Measurements from ENCODE around the gene BACH2.

The BACH2 gene

GRCh38 chr6:90087106-90087833 is 209.4 kb downstream of the BACH2 start:
- TF ChIP-seq CTCF (IDR thresholded peaks at IDR 0.05; ENCODE audit: low read depth, low read length), result no peak
- DNase-seq (ENCODE audit: low read depth, low spot score), result no peak
- H3K4me3 ChIP-seq (ENCODE audit: low read depth, low read length), result no peak overlapping the region
- in situ Hi-C loops (cut with HindIII; ENCODE audit: low sequenced_read_pairs), result no loop called here

- H3K4me3 ChIP-seq (ENCODE audit: low read depth, low read length), result no peak overlapping the region
- TF ChIP-seq CTCF (IDR thresholded peaks at IDR 0.05; ENCODE audit: low read depth, low read length), result no peak
- in situ Hi-C loops (cut with HindIII; ENCODE audit: low sequenced_read_pairs), result no loop called here
- no peak for DNase-seq (ENCODE audit: low read depth, low spot score)
Observed at GRCh38 chr6:90086517-90086916, 210.1 kb downstream of the BACH2 start.

GRCh38 chr6:90083891-90084290 is 212.8 kb downstream of the BACH2 start:
- no peak for DNase-seq (ENCODE audit: low read depth, low spot score)
- in situ Hi-C loops (cut with HindIII; ENCODE audit: low sequenced_read_pairs), result no loop called here
- no peak overlapping the region for H3K4me3 ChIP-seq (ENCODE audit: low read depth, low read length)
- TF ChIP-seq CTCF (IDR thresholded peaks at IDR 0.05; ENCODE audit: low read depth, low read length), result no peak

GRCh38 chr6:90082847-90083246 is 213.8 kb downstream of the BACH2 start:
- in situ Hi-C loops (cut with HindIII; ENCODE audit: low sequenced_read_pairs), result no loop called here
- H3K4me3 ChIP-seq (ENCODE audit: low read depth, low read length), result no peak overlapping the region
- no peak for DNase-seq (ENCODE audit: low read depth, low spot score)
- TF ChIP-seq CTCF (IDR thresholded peaks at IDR 0.05; ENCODE audit: low read depth, low read length), result no peak

GRCh38 chr6:90080876-90081481 is 215.7 kb downstream of the BACH2 start:
- DNase-seq (ENCODE audit: low read depth, low spot score), result no peak
- no peak overlapping the region for H3K4me3 ChIP-seq (ENCODE audit: low read depth, low read length)
- no peak for TF ChIP-seq CTCF (IDR thresholded peaks at IDR 0.05; ENCODE audit: low read depth, low read length)
- in situ Hi-C loops (cut with HindIII; ENCODE audit: low sequenced_read_pairs), result no loop called here

GRCh38 chr6:90079560-90080490 is 216.8 kb downstream of the BACH2 start:
- in situ Hi-C loops (cut with HindIII; ENCODE audit: low sequenced_read_pairs), result no loop called here
- no peak overlapping the region for H3K4me3 ChIP-seq (ENCODE audit: low read depth, low read length)
- no peak for TF ChIP-seq CTCF (IDR thresholded peaks at IDR 0.05; ENCODE audit: low read depth, low read length)
- DNase-seq (ENCODE audit: low read depth, low spot score), result no peak
